GM13977 (cell line): ENCODE measurements around the gene SPHK1.

ENCODE experiments used
- DNase-seq: peaks from one replicate; pipeline ENCODE4 v3.0.0; 2012; ENCODE audit warnings: low spot score
- CTCF ChIP-seq: IDR thresholded peaks from 2 replicates; pipeline ENCODE4 v1.5.1; 2012; ENCODE audit warnings: mild to moderate bottlenecking, control low read depth; ENCODE audit not compliant: insufficient read depth; ENCODE audit errors: extremely low read depth, missing control alignments
- in situ Hi-C: fragments of 300-500 bp; cut with MboI; formaldehyde crosslinking; loops from one replicate; pipeline ENCODE4 v1.12.0; 2022; ENCODE audit warnings: low sequenced_read_pairs, low pct_unique_long_range_greater_than_20kb, mixed read lengths, inconsistent platforms; ENCODE audit not compliant: unreplicated experiment

Gene SPHK1

GRCh38 chr17:76385892-76386786 lies 1.7 kb downstream of the SPHK1 start:
- peak; percentile 97 for DNase-seq
- TF ChIP-seq CTCF: peak; percentile 89
- in situ Hi-C loops: no loop called here

GRCh38 chr17:76386966-76387765 lies 2.8 kb downstream of the SPHK1 start:
- in situ Hi-C loops: no loop called here

GRCh38 chr17:76388966-76389888 lies 4.8 kb downstream of the SPHK1 start:
- in situ Hi-C loops: no loop called here
- no peak for DNase-seq
- TF ChIP-seq CTCF: no peak

More at GRCh38 chr17:76386966-76387765, 2.8 kb downstream of the SPHK1 start:
- no peak for TF ChIP-seq CTCF
- DNase-seq: no peak

GRCh38 chr17:76390003-76390421 lies 5.6 kb downstream of the SPHK1 start:
- no peak for TF ChIP-seq CTCF
- in situ Hi-C loops: no loop called here
- DNase-seq: no peak

- no peak for DNase-seq
These were observed 6.8 kb downstream of the SPHK1 start for GRCh38 chr17:76391200-76391715.

More at GRCh38 chr17:76391200-76391715, 6.8 kb downstream of the SPHK1 start:
- in situ Hi-C loops: no loop called here
- TF ChIP-seq CTCF: no peak
